NCI-H82 treated with DMSO at 0.1 percent for 48 hours (cell line): ENCODE measurements around the gene PACSIN1.
A peak's percentile ranks its signal among the peaks of the same experiment; 100 is the strongest.

Source experiments
- DNase-seq: peaks from one replicate; lab custom pipeline; 2025; ENCODE audit not compliant: unreplicated experiment; lab: John Stamatoyannopoulos, UW

Gene PACSIN1

DNA sequence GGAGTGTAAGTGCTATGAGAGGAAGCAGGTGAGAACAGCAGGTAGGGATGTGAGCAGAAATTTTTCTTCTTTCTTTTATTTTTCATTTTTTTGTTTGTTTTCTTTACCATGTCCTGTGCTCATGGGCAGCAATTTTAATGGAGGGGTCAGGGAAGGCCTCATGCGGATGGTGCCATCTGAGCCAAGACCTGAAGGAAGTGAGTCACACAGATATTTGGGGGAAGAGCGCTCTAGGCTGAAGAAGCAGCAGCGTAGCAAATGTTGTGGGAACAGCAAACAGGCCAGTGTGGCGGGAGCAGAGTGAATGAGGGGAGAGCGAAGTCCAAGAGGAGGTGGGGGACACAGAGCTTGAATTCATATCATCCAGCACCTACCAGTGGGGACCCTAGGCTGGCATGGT lies 77.5 kb downstream of the PACSIN1 start:
- DNase-seq: no peak

DNA sequence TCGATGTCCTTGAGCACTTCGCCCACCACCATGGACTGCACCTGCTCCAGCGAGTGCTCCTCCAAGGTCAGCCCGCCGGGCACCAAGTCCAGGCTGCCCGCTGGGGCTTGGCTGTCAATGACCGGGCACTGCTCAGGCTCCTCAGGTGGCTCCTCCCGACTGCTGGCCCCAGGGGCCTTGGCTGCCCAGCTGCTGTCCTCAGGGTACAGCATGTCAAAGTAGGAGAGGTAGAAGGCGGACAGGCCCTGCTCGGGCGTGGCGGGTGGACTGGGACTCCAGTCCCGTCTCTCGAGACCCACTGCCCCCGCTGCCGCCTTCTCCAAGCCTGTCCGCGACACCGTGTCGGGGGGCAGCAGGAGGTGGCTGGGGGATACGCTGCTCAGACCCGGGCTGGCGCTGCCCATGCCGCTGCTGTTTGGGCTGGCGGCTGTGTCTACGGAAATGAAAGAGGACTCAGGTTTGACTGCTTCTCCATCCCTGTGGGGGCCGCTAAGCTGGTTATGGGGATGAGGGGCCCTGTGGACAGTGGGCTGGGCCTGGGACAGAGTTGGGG lies 78.3 kb downstream of the PACSIN1 start:
- no peak for DNase-seq

DNA sequence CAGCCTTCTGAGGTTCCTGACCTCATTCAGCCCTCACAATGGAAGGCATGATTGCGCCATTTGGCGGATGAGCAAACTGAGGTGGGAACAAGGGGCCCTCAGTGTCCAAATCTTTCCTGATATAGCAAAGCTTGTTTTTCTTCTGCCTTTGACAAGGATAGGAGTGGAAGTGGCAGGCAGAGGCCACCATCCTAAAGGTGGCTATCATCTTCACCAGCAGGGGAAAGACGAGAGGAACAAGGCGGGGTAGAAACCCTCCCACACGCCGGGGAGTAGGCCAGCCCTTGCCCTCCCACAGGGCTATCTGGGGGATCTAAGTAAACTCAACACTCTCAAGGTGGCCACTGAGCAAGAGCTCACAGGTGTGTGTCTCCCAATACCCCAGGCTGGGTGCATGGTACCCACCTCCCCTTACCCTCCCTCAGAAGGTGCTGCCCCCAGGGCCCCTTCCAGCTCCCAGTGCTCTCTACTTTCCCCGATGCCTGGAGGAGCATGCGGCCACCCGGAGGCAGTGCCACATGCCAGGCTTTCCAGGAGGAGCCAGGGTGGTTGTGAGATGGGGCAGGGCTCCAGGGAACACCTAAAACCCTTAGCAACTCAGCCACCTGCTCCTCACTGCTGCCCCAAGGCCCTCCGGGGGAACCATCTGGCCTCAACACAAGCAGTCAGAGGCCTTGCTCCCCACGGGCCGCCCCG lies 79.0 kb downstream of the PACSIN1 start:
- DNase-seq: peak; percentile 30

DNA sequence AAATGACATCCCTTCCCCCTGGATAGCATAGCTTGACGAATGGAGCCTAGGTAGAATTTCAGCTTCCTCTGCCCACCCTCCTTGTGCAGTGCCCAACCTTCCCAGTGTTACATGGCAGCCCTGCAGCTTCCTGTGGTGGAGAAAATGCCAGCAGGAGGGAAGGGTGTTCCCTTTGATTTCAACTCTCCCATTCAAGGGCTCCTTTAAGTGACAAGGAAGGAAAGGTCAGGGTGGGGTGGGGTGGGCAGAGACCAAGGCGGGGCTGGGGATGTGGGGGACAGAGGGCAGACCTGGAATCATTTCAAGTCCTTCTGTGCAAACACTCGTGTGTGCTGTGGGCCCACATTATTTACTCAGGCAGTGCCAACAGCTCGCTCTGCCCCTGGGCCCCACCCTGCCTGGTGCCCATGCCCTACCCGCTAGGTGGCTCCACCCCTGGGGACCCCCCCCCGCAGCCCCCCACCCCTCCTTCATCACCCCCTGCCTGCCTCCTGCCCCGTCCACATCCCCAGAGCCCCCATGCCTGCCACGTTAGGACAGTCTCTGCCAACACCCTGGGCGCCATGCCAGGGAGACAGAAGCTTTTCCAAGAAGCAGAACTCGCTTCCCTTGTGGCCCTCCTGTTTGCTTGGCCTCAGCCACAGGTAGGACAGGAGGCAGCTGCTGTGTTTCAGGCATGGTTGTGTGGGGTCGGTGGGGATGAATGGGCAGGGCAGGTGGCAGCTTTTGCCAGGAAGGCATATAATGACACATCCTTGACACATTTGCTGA lies 80.9 kb downstream of the PACSIN1 start:
- DNase-seq: no peak

DNA sequence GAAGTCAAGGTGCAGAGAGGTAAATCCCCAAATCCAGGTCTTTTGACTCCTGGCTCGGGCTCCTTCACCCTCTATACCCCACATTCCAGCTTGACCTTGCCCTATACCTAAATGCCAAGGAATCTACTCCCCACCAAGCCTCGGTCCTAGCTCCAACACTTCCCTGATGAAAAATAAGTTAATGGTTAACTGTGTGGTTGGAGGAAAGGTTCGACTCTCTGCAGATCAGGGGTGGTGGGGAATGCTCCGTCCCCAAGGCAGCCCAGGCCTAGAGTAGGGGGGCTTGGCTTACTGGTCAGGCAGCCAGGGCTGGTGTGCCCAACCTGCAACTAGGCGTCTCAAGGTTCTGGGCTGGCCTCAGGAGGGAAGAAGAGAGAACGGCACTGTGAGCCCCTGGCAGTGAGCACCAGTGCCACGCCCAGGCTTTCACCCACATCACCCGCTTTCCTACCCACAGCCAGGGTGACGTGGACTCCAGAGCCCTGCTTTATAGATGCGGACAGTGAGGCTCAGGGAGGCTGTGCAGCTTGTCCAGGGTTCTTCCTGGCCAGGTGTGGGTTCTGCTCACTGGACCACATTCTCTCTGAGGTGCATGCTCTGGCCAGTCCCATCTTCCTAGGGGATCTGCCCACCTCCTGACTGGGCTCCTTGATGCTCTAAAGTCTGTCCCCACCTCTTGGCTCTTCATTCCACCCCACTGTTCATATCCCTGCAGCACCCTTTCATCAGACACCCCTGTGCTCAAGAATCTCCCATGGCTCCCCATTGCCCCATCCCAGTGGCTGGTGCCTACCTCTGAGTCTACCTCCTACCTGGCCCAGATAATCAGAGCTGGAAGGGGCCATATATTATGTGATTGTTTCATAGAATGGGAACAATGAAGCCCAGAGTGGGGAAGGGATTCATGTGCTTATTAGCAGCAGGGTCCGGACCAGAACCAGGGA lies 82.1 kb downstream of the PACSIN1 start:
- DNase-seq: no peak

DNA sequence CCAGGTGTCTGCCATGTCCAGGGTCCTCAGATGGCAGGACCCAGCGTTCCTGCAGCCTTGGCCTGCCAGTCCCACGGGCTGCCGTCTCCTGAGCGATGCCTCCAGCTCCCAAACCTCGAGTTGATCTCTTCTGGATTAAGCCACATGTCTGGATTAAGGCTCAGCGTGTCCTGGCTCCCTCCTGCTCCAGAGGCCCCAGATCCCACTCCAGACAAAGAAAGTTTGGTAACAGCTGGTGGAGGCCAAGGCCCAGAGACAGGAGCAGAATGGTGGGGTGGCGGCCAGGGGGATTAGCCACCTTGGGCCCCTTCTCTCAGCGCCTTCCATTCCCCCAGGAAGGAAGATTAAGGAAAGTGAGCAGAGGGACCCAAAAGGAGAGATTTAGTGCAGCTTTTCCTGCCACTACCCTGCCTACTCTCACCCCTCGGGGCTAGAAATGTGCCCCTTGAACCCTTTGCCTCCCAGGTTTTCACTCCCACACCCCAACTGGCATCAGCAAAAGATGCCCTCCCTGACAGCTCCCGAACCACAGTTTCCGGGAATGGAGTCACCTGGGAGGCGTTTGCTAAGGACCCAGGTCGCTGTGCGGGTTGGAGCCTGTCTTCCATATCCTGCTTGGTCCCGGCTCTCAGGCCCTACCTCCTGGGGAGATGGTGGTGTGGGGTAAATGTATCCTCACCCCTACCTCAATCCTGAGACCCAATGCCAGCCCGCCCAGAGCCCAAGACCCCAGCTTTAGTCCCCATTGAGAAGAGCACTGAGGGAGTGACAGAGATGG lies 83.3 kb downstream of the PACSIN1 start:
- DNase-seq: peak; percentile 91

- no peak for DNase-seq
These were observed 83.9 kb downstream of the PACSIN1 start for GRCh38 chr6:34549804-34550202.

DNA sequence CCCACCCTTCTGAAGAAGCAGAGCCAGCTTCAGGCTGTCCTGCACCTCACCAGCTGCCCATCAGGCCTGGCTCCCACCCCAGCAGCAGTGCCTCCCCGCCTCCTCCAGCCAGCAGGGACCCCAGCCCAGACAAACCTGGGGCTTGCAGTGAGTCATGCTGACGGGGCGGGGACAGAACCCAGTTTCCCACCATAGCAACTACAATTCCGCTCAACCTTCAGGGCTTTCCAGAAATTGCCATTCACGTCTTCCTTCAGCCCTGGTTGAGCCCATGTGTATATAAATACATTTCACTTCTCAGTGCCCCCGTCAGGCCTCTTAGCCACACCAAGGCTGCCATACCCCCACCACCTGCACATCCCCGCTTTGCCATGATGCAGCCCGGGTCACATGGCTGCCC lies 85.8 kb downstream of the PACSIN1 start:
- DNase-seq: no peak

- DNase-seq: no peak
These were observed 86.7 kb downstream of the PACSIN1 start for GRCh38 chr6:34552620-34553019.

- no peak for DNase-seq
These were observed 87.3 kb downstream of the PACSIN1 start for GRCh38 chr6:34553146-34553545.

- no peak for DNase-seq
These were observed 87.9 kb downstream of the PACSIN1 start for GRCh38 chr6:34553750-34554149.

DNA sequence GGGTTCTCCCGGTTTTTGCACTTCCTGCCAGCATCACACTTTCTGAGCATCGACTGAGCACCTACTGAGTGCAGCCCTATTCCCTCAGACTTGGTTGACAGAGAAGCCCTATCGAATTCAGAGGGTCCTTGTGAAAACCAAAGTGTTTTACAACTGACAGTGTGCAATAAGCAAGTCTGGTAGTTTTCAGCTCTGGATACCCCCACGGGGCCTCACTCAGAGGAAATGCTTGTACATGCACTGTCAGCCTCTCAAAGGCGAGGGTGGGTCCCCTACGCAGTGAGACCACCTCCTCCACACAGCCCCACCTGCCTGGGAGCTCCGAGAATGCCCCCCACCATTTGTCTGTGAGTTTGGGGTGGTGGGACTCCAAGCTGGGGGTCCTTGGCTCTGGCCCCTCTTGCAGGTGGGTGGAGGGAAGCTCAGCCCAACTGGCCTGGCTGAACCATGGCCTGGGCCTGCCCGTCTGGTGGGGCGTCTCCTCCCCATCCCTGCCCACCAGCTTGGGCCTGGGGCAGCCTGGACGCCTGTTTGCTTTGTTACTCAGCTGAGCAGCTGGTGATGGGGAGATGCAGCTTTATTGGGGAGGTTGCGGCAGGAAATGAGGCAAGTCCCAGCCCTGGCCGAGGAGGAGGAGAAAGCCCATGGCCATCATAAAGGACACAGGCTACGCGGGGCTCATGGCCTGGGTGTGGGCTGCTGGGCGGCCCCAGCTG lies 88.6 kb downstream of the PACSIN1 start:
- no peak for DNase-seq

- DNase-seq: no peak
These were observed 89.1 kb downstream of the PACSIN1 start for GRCh38 chr6:34555007-34555322.

DNA sequence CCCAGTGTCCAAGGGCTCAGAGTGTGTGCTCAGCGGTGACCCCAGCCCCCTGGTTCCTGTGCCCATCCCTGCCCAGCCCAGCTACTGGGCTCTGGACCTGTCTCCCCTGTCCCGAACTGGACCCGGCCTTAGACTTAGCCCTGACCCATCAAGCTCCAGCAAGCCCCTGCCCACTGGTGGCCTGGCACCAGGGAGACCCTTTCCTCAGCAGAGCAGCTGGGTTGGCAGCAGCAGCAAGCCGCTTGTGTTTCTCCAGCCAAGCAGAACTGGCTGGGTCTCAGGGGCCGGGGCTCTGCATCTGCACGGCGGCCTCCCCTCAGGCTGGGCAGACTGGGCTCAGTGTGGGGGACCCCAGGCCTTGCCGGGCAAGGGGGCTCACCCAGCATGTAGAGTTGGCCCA lies 89.5 kb downstream of the PACSIN1 start:
- no peak for DNase-seq

- no peak for DNase-seq
These were observed 90.2 kb downstream of the PACSIN1 start, which contains the start of gene SPDEF for GRCh38 chr6:34556031-34556471. Gene SPDEF, minus strand, starts transcription at chr6:34556329. Its CDS starts 11,874 bp downstream, at chr6:34544455.

- DNase-seq: no peak
These were observed 90.6 kb downstream of the PACSIN1 start for GRCh38 chr6:34556493-34556892.

DNA sequence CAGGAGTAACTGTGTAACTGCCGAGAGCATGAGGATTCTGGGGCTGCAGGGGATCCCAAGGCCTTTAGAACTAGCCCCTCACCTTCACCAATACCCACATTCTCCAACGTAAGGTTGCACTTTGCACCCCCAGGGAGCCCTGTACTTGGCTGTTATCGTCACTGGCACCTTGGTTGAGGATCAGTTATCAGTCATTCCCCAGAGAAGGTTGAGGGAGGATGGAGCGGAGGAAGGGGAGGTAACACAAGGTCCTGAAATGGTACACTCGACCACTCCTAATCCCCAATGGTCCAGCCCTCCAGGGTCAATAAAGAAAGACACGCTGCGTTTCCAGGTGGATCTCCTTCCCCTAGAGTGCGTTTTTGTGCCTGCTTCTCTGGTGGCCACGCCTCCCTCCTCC lies 91.4 kb downstream of the PACSIN1 start:
- no peak for DNase-seq

- no peak for DNase-seq
These were observed 92.4 kb downstream of the PACSIN1 start for GRCh38 chr6:34558172-34558714.

- no peak for DNase-seq
These were observed 93.9 kb downstream of the PACSIN1 start for GRCh38 chr6:34559651-34560365.
